Neural cell (in vitro differentiated cells): ENCODE measurements around the gene MAML2. TPM values are rescaled to one million over a fixed set of nuclear protein-coding genes. Genes with fewer than 3 reads are reported as not detected.

ENCODE experiments used
- H2AFZ ChIP-seq: fragments of 200-600, 300-800 bp; sonication (generic), shearing (Covaris generic); 2 replicates; pipeline ENCODE4 v1.6.0; 2014; ENCODE audit warnings: low read depth, mild to moderate bottlenecking, antibody characterized with exemption, low read length, moderate library complexity
- H3F3A ChIP-seq: fragments of 200-600 bp; shearing (Covaris generic); 2 replicates; pipeline ENCODE4 v1.6.1; 2016; ENCODE audit warnings: mild to moderate bottlenecking, moderate library complexity, mixed read lengths, antibody characterized with exemption, low read length; ENCODE audit not compliant: insufficient read depth, poor library complexity, severe bottlenecking
- H3K27ac ChIP-seq: fragments of 200-600, 300-800 bp; sonication (generic), shearing (Covaris generic); 2 replicates; pipeline ENCODE4 v1.5.1; 2014; ENCODE audit warnings: mild to moderate bottlenecking, low read length, moderate library complexity
- H3K27me3 ChIP-seq: fragments of 300-800, 200-600 bp; sonication (generic), shearing (Covaris generic); 2 replicates; pipeline ENCODE4 v1.6.0; 2014; ENCODE audit warnings: mild to moderate bottlenecking, low read depth, low read length, moderate library complexity; ENCODE audit not compliant: insufficient read depth
- H3K36me3 ChIP-seq: fragments of 300-800, 200-600 bp; sonication (generic), shearing (Covaris generic); 2 replicates; pipeline ENCODE4 v1.5.1; 2014; ENCODE audit warnings: mild to moderate bottlenecking, antibody characterized with exemption, low read length, moderate library complexity; ENCODE audit not compliant: insufficient read depth
- H3K4me2 ChIP-seq: fragments of 300-800, 200-600 bp; sonication (generic), shearing (Covaris generic); 2 replicates; pipeline ENCODE4 v1.6.0; 2014; ENCODE audit warnings: mild to moderate bottlenecking, low read length
- H3K4me3 ChIP-seq: fragments of 300-800, 200-600 bp; sonication (generic), shearing (Covaris generic); 2 replicates; pipeline ENCODE4 v1.5.1; 2014; ENCODE audit warnings: mild to moderate bottlenecking, low read length, moderate library complexity
- H3K79me2 ChIP-seq: fragments of 200-600 bp; shearing (Covaris generic); replicated peaks from 2 replicates; pipeline ENCODE4 v1.6.0; 2014; ENCODE audit warnings: mild to moderate bottlenecking, low read length, moderate library complexity; ENCODE audit not compliant: insufficient read depth
- H3K9ac ChIP-seq: fragments of 300-800, 200-600 bp; sonication (generic), shearing (Covaris generic); 2 replicates; pipeline ENCODE4 v1.6.1; 2016; ENCODE audit warnings: mild to moderate bottlenecking, low read length, mixed read lengths
- H3K9me2 ChIP-seq: fragments of 200-600 bp; shearing (Covaris generic); 2 replicates; pipeline ENCODE4 v1.6.1; 2016; ENCODE audit warnings: mild to moderate bottlenecking, low read length, mixed read lengths; ENCODE audit not compliant: insufficient read depth
- H3K9me3 ChIP-seq: fragments of 200-600, 300-800 bp; sonication (generic), shearing (Covaris generic); 2 replicates; pipeline ENCODE4 v1.6.1; 2016; ENCODE audit warnings: mild to moderate bottlenecking, mixed run types, low read length, moderate library complexity, mixed read lengths
- H4K20me1 ChIP-seq: fragments of 200-600 bp; shearing (Covaris generic); 2 replicates; pipeline ENCODE4 v1.6.1; 2016; ENCODE audit warnings: mild to moderate bottlenecking, mixed run types; ENCODE audit not compliant: insufficient read depth
- CTCF ChIP-seq: fragments of 450-650 bp; IDR thresholded peaks from 2 replicates; pipeline ENCODE4 v1.5.1; 2014; ENCODE audit warnings: antibody characterized with exemption, mild to moderate bottlenecking, moderate library complexity; ENCODE audit not compliant: poor library complexity, severe bottlenecking
- EP300 ChIP-seq: fragments of 450-650 bp; conservative IDR thresholded peaks from 2 replicates; pipeline ENCODE4 v1.6.1; 2014; ENCODE audit warnings: antibody characterized with exemption, mild to moderate bottlenecking, moderate library complexity; ENCODE audit not compliant: poor library complexity, severe bottlenecking
- EZH2 ChIP-seq: fragments of 200-600, 300-800 bp; shearing (Covaris generic), sonication (generic); IDR thresholded peaks from 2 replicates; pipeline ENCODE4 v1.6.1; 2014; ENCODE audit warnings: antibody characterized with exemption, low read length, borderline replicate concordance, mild to moderate bottlenecking; ENCODE audit not compliant: insufficient read depth, poor library complexity, severe bottlenecking
- MXI1 ChIP-seq: fragments of 450-650 bp; conservative IDR thresholded peaks from 2 replicates; pipeline ENCODE4 v1.6.1; 2014; ENCODE audit warnings: antibody characterized with exemption, mild to moderate bottlenecking; ENCODE audit not compliant: poor library complexity, severe bottlenecking
- POLR2AphosphoS5 ChIP-seq: IDR thresholded peaks from 2 replicates; pipeline ENCODE4 v1.6.1; 2012
- RAD21 ChIP-seq: fragments of 450-650 bp; conservative IDR thresholded peaks from 2 replicates; pipeline ENCODE4 v1.6.1; 2014; ENCODE audit warnings: antibody characterized with exemption, mild to moderate bottlenecking, moderate library complexity
- REST ChIP-seq: IDR thresholded peaks from 2 replicates; pipeline ENCODE4 v1.6.1; 2012; ENCODE audit warnings: borderline replicate concordance
- SMC3 ChIP-seq: fragments of 450-650 bp; conservative IDR thresholded peaks from 2 replicates; pipeline ENCODE4 v1.6.1; 2014; ENCODE audit warnings: antibody characterized with exemption, mild to moderate bottlenecking, moderate library complexity; ENCODE audit not compliant: poor library complexity
- TAF1 ChIP-seq: IDR thresholded peaks from 2 replicates; pipeline ENCODE4 v1.6.1; 2012; ENCODE audit warnings: low read depth
- polyA plus RNA-seq: library from polyadenylated mRNA; depleted of rRNA; stranded (reverse); fragments of >200 nt; gene quantifications from 2 replicates; pipeline ENCODE4 v1.2.3, GENCODE V29; 2014

The MAML2 gene
- polyA plus RNA-seq, 1 donor from 2014 or later = 3.6 TPM

- no peaks in the 10 kb centered on the region for H3K9me2 ChIP-seq
- no peaks in the 10 kb centered on the region for H4K20me1 ChIP-seq
- H3K27me3 ChIP-seq = no peaks in the 10 kb centered on the region
- H3K36me3 ChIP-seq = no peaks in the 10 kb centered on the region
- no peak overlapping the region for H3K27ac ChIP-seq
- no peaks in the 10 kb centered on the region for H3F3A ChIP-seq
- no peak overlapping the region for H3K4me3 ChIP-seq
- no peaks in the 10 kb centered on the region for H3K79me2 ChIP-seq
- no peak overlapping the region for H3K9ac ChIP-seq
- H3K9me3 ChIP-seq = no peaks in the 10 kb centered on the region
- no peak overlapping the region for H3K4me2 ChIP-seq
- H2AFZ ChIP-seq = no peak overlapping the region
- TF ChIP-seq MXI1 = no peak
- no peak for TF ChIP-seq CTCF
- TF ChIP-seq EP300 = no peak
- no peak for TF ChIP-seq REST
- no peak for TF ChIP-seq POLR2AphosphoS5
- TF ChIP-seq RAD21 = no peak
- no peak for TF ChIP-seq SMC3
- TF ChIP-seq EZH2 = no peak
- no peak for TF ChIP-seq TAF1
These were observed 334.8 kb downstream of the MAML2 start for GRCh38 chr11:96008161-96008720.

- TF ChIP-seq REST (no peak), RAD21 (no peak), EP300 (no peak), EZH2 (no peak), SMC3 (no peak)
- Histone ChIP-seq H3K36me3 (no peaks in the 10 kb centered on the region), H3K9me2 (no peaks in the 10 kb centered on the region), H3K27ac (no peak overlapping the region), H3K4me3 (no peak overlapping the region), H4K20me1 (no peaks in the 10 kb centered on the region), H3K79me2 (no peaks in the 10 kb centered on the region), H3K9ac (no peak overlapping the region), H3K27me3 (no peaks in the 10 kb centered on the region), H2AFZ (no peak overlapping the region), H3F3A (no peaks in the 10 kb centered on the region), H3K4me2 (no peak overlapping the region), H3K9me3 (no peaks in the 10 kb centered on the region)
These were observed 337.0 kb downstream of the MAML2 start for GRCh38 chr11:96006037-96006436.
